ENCODE measurements around the gene MAP10.

DNA sequence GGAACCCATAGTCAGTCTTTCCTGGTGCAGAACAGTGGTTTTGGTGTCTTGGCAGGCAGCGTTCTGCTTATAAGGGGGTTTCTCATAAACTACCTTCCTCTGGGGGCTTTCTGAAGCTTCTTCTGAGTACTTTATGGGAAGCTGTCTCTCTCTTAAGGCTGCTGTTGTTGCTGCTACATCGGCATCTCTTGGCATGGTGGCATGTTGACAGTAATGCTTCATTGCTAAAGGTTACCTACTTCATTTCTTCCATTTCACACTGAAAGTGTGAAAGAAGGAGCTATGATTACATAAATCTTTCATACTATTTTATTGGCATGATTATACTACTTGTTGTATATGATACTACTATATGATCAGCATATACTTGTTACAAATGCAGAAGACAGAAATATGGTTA, 6.3 kb upstream of the MAP10 start:
- TF ChIP-seq POLR2A (IDR thresholded peaks at IDR 0.05) (no peak), EP300 (IDR thresholded peaks at IDR 0.05) (no peak)
- TF ChIP-seq, protein P1, sequence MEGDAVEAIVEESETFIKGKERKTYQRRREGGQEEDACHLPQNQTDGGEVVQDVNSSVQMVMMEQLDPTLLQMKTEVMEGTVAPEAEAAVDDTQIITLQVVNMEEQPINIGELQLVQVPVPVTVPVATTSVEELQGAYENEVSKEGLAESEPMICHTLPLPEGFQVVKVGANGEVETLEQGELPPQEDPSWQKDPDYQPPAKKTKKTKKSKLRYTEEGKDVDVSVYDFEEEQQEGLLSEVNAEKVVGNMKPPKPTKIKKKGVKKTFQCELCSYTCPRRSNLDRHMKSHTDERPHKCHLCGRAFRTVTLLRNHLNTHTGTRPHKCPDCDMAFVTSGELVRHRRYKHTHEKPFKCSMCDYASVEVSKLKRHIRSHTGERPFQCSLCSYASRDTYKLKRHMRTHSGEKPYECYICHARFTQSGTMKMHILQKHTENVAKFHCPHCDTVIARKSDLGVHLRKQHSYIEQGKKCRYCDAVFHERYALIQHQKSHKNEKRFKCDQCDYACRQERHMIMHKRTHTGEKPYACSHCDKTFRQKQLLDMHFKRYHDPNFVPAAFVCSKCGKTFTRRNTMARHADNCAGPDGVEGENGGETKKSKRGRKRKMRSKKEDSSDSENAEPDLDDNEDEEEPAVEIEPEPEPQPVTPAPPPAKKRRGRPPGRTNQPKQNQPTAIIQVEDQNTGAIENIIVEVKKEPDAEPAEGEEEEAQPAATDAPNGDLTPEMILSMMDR (IDR thresholded peaks at IDR 0.05): no peak

All from ovary (tissue), 3 donors.